CD14-positive monocyte (primary cell): ENCODE results near the gene ELOVL6. TPM values are rescaled to one million over a fixed set of nuclear protein-coding genes. Genes with fewer than 3 reads are reported as not detected.

Experiments used
- DNase-seq, 3 donors: peaks; one replicate each; pipeline ENCODE4 v3.0.0-alpha.2; 2011 to 2022
- H2AFZ ChIP-seq: 2 replicates; pipeline ENCODE4 v1.6.0; 2012; ENCODE audit warnings: mild to moderate bottlenecking, low read depth, low read length, inconsistent platforms; ENCODE audit not compliant: insufficient read depth, poor library complexity, severe bottlenecking
- H3K27ac ChIP-seq, 2 donors: 1 replicate in 1 of 2; 2 replicates in 1 of 2; pipeline ENCODE4 v1.5.1; 2012 to 2013; ENCODE audit warnings: low read length in 2 of 2, control low read depth in 1 of 2, inconsistent platforms in 1 of 2, low read depth in 1 of 2, mild to moderate bottlenecking in 1 of 2
- H3K27me3 ChIP-seq, 2 donors: one replicate each; pipeline versions ENCODE4 v1.6.0 to v1.6.1; 2011 to 2013; ENCODE audit warnings: low read length in 2 of 2; ENCODE audit not compliant: control insufficient read depth in 2 of 2, insufficient read depth in 2 of 2
- H3K36me3 ChIP-seq, 2 donors: replicated peaks in 1 of 2; 1 replicate in 1 of 2; 2 replicates in 1 of 2; pipeline versions ENCODE4 v1.5.1 to v1.6.1; 2012 to 2013; ENCODE audit warnings: low read length in 2 of 2, control low read depth in 1 of 2, inconsistent platforms in 1 of 2, mild to moderate bottlenecking in 1 of 2; ENCODE audit not compliant: insufficient read depth in 2 of 2, control insufficient read depth in 1 of 2
- H3K4me1 ChIP-seq, 2 donors: 1 replicate in 1 of 2; 2 replicates in 1 of 2; pipeline versions ENCODE4 v1.5.1 to v1.6.1; 2012 to 2013; ENCODE audit warnings: low read length in 2 of 2, control low read depth in 1 of 2, inconsistent platforms in 1 of 2, mild to moderate bottlenecking in 1 of 2, moderate library complexity in 1 of 2; ENCODE audit not compliant: insufficient read depth in 2 of 2, control insufficient read depth in 1 of 2
- H3K4me2 ChIP-seq: replicated peaks from 2 replicates; pipeline ENCODE3; 2012; ENCODE audit warnings: low read length, moderate library complexity, mild to moderate bottlenecking; ENCODE audit not compliant: poor library complexity, severe bottlenecking; ENCODE audit errors: extremely low read depth
- H3K4me3 ChIP-seq, 3 experiments: fragments of 200-600 bp in 1 of 3; sonication (generic) in 1 of 3; replicated peaks in 1 of 3; 1 replicate in 2 of 3; 2 replicates in 1 of 3; pipeline ENCODE4 v1.5.1; 2011 to 2013; ENCODE audit warnings: low read length in 3 of 3, mild to moderate bottlenecking in 3 of 3, control low read depth in 2 of 3, low read depth in 2 of 3, inconsistent platforms in 1 of 3, moderate library complexity in 1 of 3
- H3K79me2 ChIP-seq: 2 replicates; pipeline ENCODE4 v1.6.0; 2012; ENCODE audit warnings: mild to moderate bottlenecking, control low read depth, inconsistent platforms, low read length, moderate library complexity; ENCODE audit not compliant: insufficient read depth
- H3K9ac ChIP-seq: 2 replicates; pipeline ENCODE4 v1.6.0; 2017; ENCODE audit warnings: low read length, mild to moderate bottlenecking; ENCODE audit not compliant: insufficient read depth, poor library complexity, severe bottlenecking
- H3K9me3 ChIP-seq, 2 donors: replicated peaks in 1 of 2; 1 replicate in 1 of 2; 2 replicates in 1 of 2; pipeline versions ENCODE4 v1.5.1 to v1.6.1; 2012 to 2013; ENCODE audit warnings: low read length in 2 of 2, control low read depth in 1 of 2; ENCODE audit not compliant: control insufficient read depth in 1 of 2, insufficient read depth in 1 of 2
- H4K20me1 ChIP-seq: 2 replicates; pipeline ENCODE4 v1.6.0; 2012; ENCODE audit warnings: mild to moderate bottlenecking, low read length, control low read depth, moderate library complexity; ENCODE audit not compliant: insufficient read depth
- H3K27ac Mint-ChIP-seq, 7 donors: one replicate each; pipeline ENCODE4 v1.8.0; 2020; ENCODE audit warnings: mild to moderate bottlenecking in 7 of 7, mixed read lengths in 7 of 7, moderate library complexity in 6 of 7, inconsistent platforms in 2 of 7
- H3K27me3 Mint-ChIP-seq, 3 donors: one replicate each; pipeline ENCODE4 v1.8.0; 2021 to 2022; ENCODE audit warnings: low read depth in 3 of 3, mild to moderate bottlenecking in 3 of 3, mixed read lengths in 3 of 3, moderate library complexity in 3 of 3, inconsistent platforms in 1 of 3
- H3K36me3 Mint-ChIP-seq, 2 donors: one replicate each; pipeline ENCODE4 v1.8.0; 2020; ENCODE audit warnings: mixed read lengths in 2 of 2, inconsistent platforms in 1 of 2, mild to moderate bottlenecking in 1 of 2
- H3K4me1 Mint-ChIP-seq: one replicate; pipeline ENCODE4 v1.8.0; 2020; ENCODE audit warnings: mild to moderate bottlenecking, mixed read lengths
- H3K4me3 Mint-ChIP-seq, 2 donors: one replicate each; pipeline ENCODE4 v1.8.0; 2020; ENCODE audit warnings: mild to moderate bottlenecking in 2 of 2, mixed read lengths in 2 of 2, moderate library complexity in 1 of 2
- H3K9me3 Mint-ChIP-seq, 7 donors: one replicate each; pipeline ENCODE4 v1.8.0; 2020 to 2022; ENCODE audit warnings: mixed read lengths in 7 of 7, mild to moderate bottlenecking in 6 of 7, moderate library complexity in 6 of 7, inconsistent platforms in 2 of 7
- CTCF ChIP-seq: fragments of 200-600 bp; IDR thresholded peaks from one replicate; pipeline ENCODE4 v1.8.0; 2022; ENCODE audit warnings: antibody characterized with exemption, mild to moderate bottlenecking
- WGBS: methylation state at CpG from one replicate; pipeline ENCODE4 v1.1.5; 2013; ENCODE audit warnings: missing lambda C conversion rate; ENCODE audit not compliant: insufficient coverage; 5-methylcytosine and 5-hydroxymethylcytosine counted together
- intact Hi-C, 2 donors: fragments of 100-400 bp; cut with micrococcal nuclease; formaldehyde crosslinking; loops; one replicate each; pipeline versions ENCODE4 v1.15.0 to v1.15.1; 2023
- polyA plus RNA-seq, 3 donors: library from polyadenylated mRNA; depleted of rRNA in 1 of 3; unstranded in 2 of 3; stranded (reverse) in 1 of 3; fragments of 300-500 nt in 2 of 3; fragments of >200 nt in 1 of 3; fragmentation: Illumina TruSeq in 2 of 3; gene quantifications; 1 replicate in 2 of 3; 2 replicates in 1 of 3; pipeline ENCODE4 v1.2.3, GENCODE V29; 2012 to 2021

Gene ELOVL6
- polyA plus RNA-seq, 3 donors = 0.11 to 0.19 TPM; not detected in 1

DNA sequence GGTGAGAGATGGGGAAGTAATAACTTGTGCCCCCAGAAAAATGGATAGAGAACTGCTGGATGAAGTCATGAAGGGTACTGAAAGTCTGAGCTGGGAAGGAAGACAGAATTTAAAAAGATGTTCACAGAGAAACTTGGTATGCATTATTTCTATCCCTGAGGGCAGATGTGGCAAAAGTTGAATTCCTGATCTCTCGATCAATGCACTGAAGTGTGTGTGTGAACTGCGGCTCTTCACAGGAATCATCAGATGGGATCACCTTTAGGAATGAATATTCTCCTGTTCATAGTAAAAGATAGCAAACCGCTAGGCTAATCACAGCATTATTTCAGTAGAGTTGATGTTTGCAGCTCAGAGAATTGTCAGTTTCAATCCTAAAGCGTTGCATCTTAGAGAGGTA lies 86.4 kb downstream of the ELOVL6 start:
- Mint-ChIP-seq H3K4me1 (peaks cover 21% of the 10 kb centered on the region), H3K4me3 (no peak overlapping the region), H3K9me3 (no peaks in the 10 kb centered on the region), H3K27ac (no peak overlapping the region), H3K27me3 (peaks cover 0 to 2% (median 1%) of the 10 kb centered on the region in 3 donors), H3K36me3 (no peaks in the 10 kb centered on the region)
- DNase-seq = no peak
- no peaks in the 10 kb centered on the region for H3K9me3 ChIP-seq
- no peaks in the 10 kb centered on the region for H3K36me3 ChIP-seq
- H3K4me1 ChIP-seq = peaks cover 13 to 21% of the 10 kb centered on the region in 2 donors
- no peak overlapping the region for H2AFZ ChIP-seq
- WGBS = 100% methylated on average over 3 of the region's 4 CpGs
- H3K79me2 ChIP-seq = no peaks in the 10 kb centered on the region
- no peak overlapping the region for H3K4me3 ChIP-seq
- no peak overlapping the region for H3K9ac ChIP-seq
- no peak overlapping the region for H3K27ac ChIP-seq
- no peak for TF ChIP-seq CTCF
- intact Hi-C loops = no loop called here
- no peaks in the 10 kb centered on the region for H3K27me3 ChIP-seq
- H4K20me1 ChIP-seq = no peaks in the 10 kb centered on the region
- no peak overlapping the region for H3K4me2 ChIP-seq

GRCh38 chr4:110109455-110109854 lies 89.0 kb downstream of the ELOVL6 start:
- WGBS = no CpG with 5 or more reads among the region's 3 CpGs
- Histone ChIP-seq H3K79me2 (no peaks in the 10 kb centered on the region), H3K4me1 (peaks cover 25 to 33% of the 10 kb centered on the region in 2 donors), H3K27me3 (no peaks in the 10 kb centered on the region), H2AFZ (no peak overlapping the region), H3K4me2 (no peak overlapping the region), H3K4me3 (no peak overlapping the region), H3K9me3 (no peaks in the 10 kb centered on the region), H3K9ac (no peak overlapping the region), H4K20me1 (no peaks in the 10 kb centered on the region), H3K36me3 (no peaks in the 10 kb centered on the region), H3K27ac (no peak overlapping the region)
- intact Hi-C loops = no loop called here
- Mint-ChIP-seq H3K36me3 (no peaks in the 10 kb centered on the region), H3K9me3 (no peaks in the 10 kb centered on the region), H3K27me3 (peaks cover 0 to 2% (median 0%) of the 10 kb centered on the region in 3 donors), H3K4me3 (no peak overlapping the region), H3K27ac (no peak overlapping the region), H3K4me1 (peaks cover 30% of the 10 kb centered on the region)
- DNase-seq = no peak
- TF ChIP-seq CTCF = no peak
